ENCODE measurements around the gene ZNF335.
"Not testable (repeated sequence)": the region's sequence is repeated elsewhere in the genome, so short reads cannot be mapped to it uniquely, and the experiment has no call there.

ZNF335 gene

GRCh38 chr20:46002008-46002407 is 30.0 kb upstream of the ZNF335 start:
- DNase-seq (ENCODE audit: low read depth): no peak

- no peak for DNase-seq (ENCODE audit: low read depth)
These were observed 29.5 kb upstream of the ZNF335 start for GRCh38 chr20:46001498-46001897.

- no peak for DNase-seq (ENCODE audit: low read depth)
These were observed 28.4 kb upstream of the ZNF335 start for GRCh38 chr20:46000262-46000996.

- DNase-seq (ENCODE audit: low read depth): no peak
These were observed 27.7 kb upstream of the ZNF335 start for GRCh38 chr20:45999557-46000261.

- DNase-seq (ENCODE audit: low read depth): no peak
These were observed 26.8 kb upstream of the ZNF335 start for GRCh38 chr20:45998761-45999160.

GRCh38 chr20:45998337-45998736 is 26.3 kb upstream of the ZNF335 start:
- DNase-seq (ENCODE audit: low read depth): no peak

GRCh38 chr20:45997187-45997586 is 25.2 kb upstream of the ZNF335 start:
- DNase-seq (ENCODE audit: low read depth): no peak

- not testable (repeated sequence) for DNase-seq (ENCODE audit: low read depth)
These were observed 23.6 kb upstream of the ZNF335 start for GRCh38 chr20:45995495-45996097.

- DNase-seq (ENCODE audit: low read depth): no peak
These were observed 22.9 kb upstream of the ZNF335 start for GRCh38 chr20:45994761-45995493.

GRCh38 chr20:45993197-45993951 is 21.4 kb upstream of the ZNF335 start:
- no peak for DNase-seq (ENCODE audit: low read depth)

GRCh38 chr20:45991616-45992015 is 19.6 kb upstream of the ZNF335 start:
- no peak for DNase-seq (ENCODE audit: low read depth)

- not testable (repeated sequence) for DNase-seq (ENCODE audit: low read depth)
These were observed 16.8 kb upstream of the ZNF335 start for GRCh38 chr20:45988830-45989229.

- peak; percentile 77 for DNase-seq (ENCODE audit: low read depth)
These were observed 15.2 kb upstream of the ZNF335 start for GRCh38 chr20:45987108-45987780.

GRCh38 chr20:45985573-45985972 is 13.6 kb upstream of the ZNF335 start:
- DNase-seq (ENCODE audit: low read depth): no peak

- no peak for DNase-seq (ENCODE audit: low read depth)
These were observed 11.3 kb upstream of the ZNF335 start for GRCh38 chr20:45983279-45983743.

- DNase-seq (ENCODE audit: low read depth): no peak
These were observed 9.3 kb upstream of the ZNF335 start for GRCh38 chr20:45981261-45981660.

GRCh38 chr20:45976086-45976485 is 4.1 kb upstream of the ZNF335 start:
- no peak for DNase-seq (ENCODE audit: low read depth)

GRCh38 chr20:45975686-45976085 is 3.7 kb upstream of the ZNF335 start:
- DNase-seq (ENCODE audit: low read depth): no peak

GRCh38 chr20:45974896-45975565 is 3.0 kb upstream of the ZNF335 start:
- DNase-seq (ENCODE audit: low read depth): no peak

- peak; percentile 95 for DNase-seq (ENCODE audit: low read depth)
These were observed 639 bp upstream of the ZNF335 start for GRCh38 chr20:45972500-45973183.

Data from activated T-cell treated with anti-CD3 and anti-CD28 coated beads for 48 hours (primary cell).